GM19438 (cell line): ENCODE measurements around the gene NOTUM.

ENCODE experiments used
- ATAC-seq: cut with Tn5 transposase; IDR thresholded peaks from one replicate; pipeline ENCODE4 v1.9.1; 2021; ENCODE audit warnings: low read depth; ENCODE audit not compliant: unreplicated experiment

NOTUM gene

DNA sequence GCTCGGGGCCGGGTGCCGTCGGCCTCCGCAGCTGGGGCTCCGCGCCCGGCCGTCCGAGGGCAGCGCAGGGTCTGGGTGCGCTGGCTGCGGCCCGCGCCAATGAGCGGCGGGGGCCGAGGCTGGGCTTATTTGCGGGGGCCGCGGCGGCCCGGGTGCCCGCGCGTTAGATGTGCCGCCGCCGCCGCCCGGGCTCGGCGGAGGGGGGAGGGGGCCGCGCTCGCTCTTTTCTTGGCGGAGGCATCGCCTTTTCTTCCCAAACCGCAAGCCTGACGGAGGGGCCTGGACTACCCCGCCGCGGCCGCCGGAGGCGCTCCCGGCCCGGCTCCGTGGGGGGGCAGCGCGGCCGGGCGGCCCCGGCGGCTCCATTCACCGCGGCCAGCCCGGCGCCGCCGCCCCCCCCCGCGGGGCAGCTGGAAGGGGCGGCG, at the start of gene NOTUM:
Gene NOTUM (minus strand): TSS at position 101 of the 425 bp plus-strand sequence. CDS start 278 bp downstream, outside the sequence.
- ATAC-seq = no peak

DNA sequence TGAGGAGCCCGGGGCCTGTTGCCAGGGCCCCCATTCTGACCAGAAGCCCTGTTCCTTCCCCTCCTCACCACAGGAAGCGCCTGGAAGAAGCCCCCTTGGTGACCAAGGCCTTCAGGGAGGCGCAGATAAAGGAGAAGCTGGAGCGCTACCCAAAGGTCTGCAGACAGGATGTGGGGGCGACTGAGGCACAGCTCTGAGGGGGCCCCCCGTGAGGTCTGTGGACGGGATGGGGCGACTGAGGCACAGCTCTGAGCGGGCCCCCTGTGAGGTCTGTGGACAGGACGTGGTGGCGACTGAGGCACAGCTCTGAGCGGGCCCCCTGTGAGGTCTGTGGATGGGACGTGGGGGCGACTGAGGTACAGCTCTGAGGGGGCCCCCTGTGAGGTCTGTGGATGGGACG, 48.4 kb upstream of the NOTUM start:
- ATAC-seq = no peak

DNA sequence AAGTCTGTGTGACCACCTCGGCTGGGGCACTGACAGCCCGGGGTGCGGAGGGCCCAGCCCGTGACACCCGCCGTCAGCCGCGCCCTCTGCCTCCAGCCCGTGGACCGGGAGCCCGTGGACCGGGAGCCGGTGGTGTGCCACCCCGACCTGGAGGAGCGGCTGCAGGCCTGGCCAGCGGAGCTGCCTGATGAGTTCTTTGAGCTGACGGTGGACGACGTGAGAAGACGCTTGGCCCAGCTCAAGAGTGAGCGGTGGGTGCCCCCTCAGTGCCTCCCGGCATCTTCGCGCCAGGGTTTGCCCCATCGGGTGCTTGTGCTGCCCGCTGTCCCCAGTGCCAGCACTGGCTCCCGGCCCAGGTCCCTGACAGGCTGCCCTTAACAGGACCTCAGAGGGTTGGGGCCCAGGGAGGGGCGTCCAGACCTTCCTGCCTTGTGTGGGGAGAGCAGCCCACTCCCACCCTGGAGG, 48.0 kb upstream of the NOTUM start:
- ATAC-seq = no peak

DNA sequence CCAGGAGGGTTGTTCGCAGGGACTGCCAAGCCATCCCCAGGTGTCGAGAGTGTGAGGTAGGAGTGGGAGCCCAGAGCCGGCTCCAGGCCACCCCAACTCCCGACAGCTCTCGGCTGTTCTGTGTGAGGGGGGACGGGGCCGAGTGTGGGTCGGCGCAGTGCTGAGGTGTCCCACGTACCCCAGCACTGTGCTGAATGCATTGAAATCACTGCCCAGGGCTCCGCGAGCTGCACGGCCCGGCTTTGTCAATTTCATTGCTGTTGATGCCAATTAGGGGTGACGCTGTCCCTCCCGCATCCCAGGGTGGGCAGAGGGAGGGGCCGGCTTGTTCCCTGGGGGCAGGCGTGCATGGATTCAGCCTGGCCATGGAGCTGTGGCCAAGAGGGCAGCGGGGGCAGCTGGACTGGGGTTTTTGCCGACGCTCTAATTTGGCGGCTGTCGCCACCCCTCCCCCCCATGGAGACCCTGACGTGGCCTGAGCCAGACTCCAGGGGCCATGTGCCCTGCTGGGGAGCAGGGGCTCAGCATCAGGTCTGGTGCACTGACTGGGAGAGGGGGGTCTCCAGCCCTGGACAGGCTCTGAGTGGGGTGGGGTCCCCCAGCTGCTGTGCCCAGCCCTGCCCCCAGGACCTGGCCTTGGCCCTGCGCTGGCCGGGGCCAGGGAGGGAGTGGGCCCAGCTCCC, 47.4 kb upstream of the NOTUM start:
- ATAC-seq = no peak

DNA sequence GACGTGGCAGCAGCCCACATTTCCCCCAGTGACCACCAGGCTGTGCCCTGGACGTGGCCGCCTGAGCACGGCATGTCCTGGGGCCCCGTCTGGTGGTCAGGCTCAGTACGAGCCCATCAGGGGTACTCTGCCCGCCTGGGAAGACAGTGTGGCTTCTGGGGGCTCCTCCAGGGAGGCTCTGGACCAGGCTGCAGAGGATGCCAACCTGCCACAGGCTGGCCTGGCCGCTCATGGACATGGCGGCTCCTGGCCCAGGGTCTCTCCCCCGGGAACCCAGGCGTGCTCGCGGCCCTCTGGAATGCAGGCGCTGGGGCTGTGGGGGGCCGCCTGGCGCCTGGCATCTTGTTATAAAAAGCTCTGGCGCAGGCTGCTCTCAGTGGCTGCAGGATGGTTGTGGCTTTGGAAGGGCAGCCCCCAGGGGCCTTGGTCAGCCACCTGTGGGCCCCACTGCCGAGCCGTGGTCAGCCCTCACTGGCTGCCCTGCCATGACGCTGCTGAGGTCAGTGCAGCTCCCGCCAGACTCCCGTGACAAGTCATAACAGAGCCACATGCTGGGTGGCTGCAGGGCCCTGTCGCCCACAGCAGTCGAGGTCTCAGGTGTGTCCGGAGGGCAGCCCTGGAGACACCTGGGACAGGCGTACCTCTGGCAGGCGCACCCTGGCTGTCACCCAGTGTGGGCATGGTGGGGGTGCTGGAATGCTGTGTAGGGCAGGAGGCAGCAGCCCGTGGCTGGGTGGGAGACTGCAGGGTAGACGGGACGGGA, 46.7 kb upstream of the NOTUM start:
- ATAC-seq = no peak

DNA sequence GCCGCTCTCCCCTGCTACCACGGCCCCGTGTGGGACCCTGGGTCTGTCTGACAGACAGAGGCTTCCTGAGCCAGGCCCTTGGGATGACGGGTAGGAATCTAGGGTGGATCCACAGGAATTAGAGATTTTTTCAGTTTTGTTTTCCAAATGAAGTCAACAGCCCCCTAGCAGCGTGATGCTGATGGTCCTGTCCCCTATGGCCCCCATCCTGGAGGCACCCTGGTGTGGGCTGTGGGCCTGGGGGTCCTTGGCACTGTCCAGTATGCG, 46.2 kb upstream of the NOTUM start:
- ATAC-seq = no peak

DNA sequence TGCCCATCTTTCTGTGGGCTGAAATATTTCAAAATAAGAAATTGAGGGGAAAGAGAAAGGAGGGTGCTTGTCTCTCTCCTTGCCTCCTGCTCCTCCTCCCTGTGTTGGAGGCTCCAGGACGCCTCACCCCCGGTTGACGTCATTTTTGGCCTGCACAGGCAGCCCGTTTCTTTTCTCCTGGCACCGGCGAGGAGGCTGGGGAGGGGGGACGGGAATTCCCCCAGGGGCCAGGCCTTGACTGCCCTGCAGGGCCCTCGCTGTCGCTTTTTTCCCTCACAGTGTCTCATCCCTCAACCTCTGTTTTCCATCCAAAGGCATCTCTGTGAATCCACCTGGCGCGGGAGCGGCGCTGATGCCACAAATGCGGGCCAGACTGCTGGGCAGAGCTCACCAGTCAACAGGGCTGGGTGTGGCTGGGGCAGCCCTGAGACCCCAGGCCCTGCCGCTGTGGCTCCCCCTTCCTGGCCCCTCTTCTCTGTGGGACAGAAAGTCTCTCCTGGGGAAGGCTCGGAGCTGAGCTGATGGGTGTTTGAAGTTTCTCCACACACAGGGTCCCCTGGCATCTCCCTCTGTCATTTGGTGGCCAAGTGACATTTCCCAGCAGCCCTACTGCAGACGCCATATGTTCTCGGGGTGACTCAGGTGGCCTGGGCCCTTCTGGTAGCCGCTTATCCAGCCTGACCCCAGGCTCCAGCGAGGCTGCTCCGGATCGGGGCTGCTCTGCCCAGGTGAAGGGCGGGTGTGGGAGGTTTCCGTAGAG, 45.7 kb upstream of the NOTUM start:
- no peak for ATAC-seq

DNA sequence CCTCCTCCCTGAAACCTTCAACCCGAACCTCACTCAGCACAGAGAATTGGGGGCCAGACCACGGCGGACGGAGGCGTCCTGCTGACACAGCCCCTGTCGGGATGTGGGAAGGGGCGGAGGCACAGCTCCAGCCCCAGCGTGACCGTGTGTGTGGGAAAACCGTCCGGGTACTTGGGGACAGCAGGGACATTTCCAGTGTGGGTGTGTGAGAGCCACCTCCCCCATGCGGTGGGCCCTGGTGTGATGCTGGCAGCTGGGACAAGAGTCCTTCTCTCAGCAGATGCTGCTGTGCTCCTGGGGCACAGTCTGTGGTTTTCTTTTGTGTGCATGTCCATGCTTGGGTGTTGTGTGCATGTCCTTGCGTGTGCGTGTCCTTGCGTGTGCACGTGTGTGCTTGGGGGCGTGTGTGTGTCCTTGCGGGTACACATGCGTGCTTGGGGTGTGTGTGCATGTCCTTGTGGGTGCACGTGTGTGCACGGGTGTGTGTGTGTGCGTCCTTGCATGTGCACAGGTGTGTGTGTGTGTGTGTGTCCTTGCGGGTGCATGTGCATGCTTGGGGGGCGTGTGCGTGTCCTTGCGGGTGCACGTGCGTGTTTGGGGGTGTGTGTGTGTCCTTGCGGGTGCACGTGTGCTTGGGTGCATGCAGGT, 44.8 kb upstream of the NOTUM start:
- no peak for ATAC-seq

DNA sequence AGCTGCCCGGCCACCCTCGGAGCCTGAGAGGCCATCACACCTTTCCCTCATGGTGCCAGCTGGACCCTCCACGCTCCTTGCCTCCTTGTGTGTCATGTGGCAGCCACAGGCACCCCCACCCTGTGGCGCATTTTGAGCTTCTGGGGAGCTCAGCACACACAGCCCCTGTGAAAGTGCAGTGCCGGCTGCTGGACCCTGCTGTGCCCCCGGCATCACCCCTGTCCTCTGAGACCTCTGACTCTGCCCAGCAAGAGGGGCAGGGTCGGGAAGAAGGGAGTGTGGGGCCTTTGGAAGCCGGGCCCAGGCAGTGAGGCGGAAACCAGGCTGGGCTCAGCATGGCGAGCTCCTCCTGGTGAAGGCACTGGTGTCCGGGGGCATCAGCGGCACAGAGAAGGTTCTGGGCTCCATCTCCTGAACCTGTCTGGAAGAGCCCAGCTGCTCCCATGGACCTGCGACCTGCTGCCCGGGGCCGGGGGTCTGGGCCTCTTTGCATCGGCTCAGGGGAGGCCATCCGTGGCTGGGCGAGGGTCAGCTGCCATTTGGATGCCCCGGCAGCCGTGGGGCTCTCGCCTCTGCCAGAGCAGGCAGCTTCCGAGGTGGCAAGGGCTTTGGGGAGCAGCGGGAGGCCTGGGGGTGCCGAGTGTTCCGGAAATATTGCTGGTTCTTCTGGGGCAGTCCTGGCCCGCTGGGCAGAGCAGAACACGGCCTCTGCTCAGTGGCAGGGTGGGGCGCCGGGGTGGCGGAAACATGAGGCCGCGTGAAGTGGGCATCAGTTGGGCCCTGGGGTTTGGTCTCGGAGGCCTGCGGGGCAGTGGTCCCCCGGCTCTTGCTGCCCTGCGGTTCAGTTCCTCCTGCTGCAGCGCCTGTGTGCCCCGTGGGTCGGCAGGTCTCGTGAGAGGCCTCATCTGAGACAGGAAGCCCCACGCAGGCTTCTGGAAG, 43.8 kb upstream of the NOTUM start:
- ATAC-seq = no peak

DNA sequence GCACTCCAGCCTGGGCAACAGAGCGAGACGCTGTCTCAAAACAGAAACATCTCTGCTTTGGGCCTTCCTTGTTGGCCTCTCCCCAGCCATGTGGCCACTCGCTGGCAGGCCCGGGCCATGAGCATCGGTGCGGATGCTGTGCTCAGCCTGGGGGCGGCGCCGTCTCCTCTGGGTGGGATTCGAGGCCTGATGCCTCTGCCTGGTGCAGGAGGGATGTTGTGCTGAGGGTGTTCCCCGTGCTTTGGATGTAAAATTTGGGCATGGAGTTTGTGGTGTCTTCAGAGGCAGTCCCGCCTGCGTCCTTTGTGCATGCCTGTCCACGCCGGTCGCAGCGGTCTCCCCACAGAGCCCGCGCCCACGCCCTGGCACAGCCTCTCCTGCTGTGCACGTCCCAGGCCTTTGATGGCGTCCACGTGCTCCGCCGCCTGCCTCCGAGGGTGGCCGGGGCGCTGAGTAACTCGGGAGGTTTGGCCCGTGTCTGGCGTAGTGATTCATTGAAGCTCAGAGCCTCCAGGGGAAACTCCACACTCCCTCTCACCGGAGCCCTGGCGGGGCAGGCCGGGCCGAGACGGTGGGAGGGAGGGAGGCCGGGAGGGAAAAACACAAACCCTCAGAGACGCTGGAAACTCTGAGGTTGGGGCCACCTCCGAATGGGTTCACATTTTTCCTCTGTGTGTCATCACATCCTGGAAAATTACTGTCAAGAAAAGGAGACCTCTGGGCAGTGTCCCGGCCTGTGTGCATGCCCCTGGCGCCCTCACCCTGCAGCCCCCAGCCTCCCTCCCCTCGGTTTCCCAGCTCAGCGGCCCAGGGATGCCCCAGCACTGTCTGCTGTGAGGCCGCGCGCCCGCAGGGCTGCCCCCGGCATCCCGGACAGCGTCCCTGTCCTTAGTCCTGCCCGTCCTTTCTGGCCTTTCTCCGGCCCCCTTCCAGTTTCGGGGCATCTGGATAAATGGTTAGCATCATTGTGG, 42.7 kb upstream of the NOTUM start:
- no peak for ATAC-seq

DNA sequence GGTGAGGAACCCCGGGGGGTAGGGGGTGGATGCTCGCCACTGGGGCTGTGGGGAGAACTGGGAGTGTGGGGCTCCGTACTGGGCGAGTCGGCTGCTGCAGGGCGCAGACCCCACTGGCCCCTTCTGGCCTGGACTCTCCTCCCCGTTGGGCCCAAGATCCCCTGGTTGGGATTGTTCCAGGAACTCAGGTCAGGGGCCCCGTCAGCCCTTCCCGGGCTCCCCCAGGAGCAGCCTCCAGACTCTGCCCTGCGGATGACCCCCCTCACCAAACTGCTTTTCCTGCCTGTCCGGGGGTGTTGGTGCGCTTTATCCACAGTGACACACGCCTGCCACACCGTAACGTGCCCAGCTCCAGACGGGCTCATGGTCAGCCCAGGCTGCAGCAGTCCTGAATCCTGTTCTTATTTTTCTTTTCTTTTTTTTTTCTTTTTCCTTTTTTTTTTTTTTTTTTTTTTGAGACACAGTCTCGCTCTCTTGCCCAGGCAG, 40.6 kb upstream of the NOTUM start:
- no peak for ATAC-seq

DNA sequence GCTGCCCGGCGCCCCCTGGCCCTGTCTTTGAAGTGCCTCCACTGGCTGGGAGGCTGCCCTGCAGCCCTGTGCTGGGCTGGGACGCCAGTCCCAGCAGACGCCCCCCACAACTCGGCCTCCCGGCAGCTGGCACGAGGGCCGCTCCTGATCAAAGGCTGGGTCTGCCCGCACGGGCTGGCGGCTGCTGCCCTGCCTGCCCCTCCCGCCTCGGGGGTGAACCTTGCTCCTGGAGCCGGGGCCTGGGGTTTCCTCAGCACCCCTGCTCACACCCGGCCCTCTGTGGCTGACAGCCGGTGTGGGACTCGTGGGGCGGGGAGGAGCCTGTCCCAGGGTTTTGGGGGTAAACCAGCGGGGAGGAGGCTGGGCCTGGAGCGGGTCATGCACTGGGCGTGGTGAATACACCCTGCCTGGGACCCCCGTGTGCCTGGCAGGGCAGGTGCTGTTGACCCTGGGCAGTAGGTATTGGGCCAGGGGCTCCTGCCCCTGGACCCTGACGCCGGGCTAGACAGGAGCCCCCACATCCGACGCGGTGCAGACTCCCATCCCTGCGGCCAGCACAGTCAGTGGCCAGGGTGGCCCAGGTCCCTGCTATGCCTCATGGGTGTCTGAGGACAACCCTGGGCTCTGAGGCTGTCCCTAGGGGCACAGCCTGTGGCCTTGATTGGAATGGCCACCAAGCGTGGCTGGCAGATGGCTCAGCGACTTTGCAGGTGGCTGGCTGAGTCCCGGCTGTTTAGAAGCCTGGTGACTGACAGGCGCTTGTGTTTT, 40.0 kb upstream of the NOTUM start:
- no peak for ATAC-seq

DNA sequence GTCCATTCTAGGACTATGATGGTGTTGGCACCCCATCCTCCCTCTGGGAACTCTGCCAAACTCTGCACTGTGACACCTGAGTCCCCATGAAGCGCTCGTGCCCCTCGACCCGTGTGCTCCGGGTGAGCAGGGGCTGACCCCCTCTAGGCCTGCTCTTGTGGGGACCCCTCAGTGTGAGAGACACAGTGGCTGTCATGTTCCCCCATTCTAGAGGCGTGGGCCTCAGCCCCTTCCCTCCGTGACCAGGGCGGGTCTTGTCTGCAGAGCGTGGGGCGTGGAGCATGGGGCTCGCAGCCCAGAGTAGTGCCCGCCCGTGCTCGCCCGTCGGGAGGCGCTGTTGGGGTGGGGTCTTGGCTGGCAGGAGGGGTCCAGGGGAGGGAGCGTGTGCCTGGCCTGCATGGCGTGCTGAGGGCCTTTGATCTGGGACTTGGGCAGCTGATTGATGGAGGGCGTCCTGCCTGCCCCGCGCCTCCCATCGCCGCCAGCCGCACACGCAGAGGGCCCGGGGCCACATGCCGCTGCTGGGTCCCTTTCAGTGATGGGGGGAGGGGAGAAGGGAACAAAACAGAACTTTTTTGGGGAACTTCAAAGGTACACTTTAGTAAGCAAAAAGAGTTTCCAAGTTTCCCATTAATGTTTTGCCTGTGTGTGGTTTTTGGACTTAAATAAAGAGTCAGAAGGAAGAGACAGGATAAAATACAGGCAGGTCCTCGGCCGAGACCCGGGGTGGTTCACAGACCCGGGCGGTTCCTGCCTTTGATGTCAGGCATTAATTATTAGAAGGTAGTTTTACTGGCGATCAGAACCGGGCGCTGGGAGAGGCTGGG, 39.2 kb upstream of the NOTUM start:
- no peak for ATAC-seq

DNA sequence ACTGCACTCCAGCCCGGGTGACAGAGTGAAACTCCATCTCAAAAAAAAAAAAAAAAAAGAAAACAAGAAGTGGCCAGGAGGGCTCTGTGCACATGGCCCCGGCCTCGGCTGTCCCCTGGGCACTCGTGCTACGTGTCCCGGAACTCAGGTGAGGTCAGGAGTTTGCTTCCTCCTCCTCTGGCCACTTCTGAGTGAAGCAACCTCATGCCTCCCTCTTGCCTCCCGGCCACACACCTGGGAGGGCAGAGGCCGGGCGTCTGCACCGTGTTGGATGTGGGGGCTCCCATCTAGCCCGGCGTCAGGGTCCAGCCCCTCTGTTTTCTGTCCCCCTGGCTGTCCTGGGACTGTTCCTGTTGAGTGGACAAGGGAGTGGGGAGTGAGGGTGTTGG, 38.6 kb upstream of the NOTUM start:
- no peak for ATAC-seq

DNA sequence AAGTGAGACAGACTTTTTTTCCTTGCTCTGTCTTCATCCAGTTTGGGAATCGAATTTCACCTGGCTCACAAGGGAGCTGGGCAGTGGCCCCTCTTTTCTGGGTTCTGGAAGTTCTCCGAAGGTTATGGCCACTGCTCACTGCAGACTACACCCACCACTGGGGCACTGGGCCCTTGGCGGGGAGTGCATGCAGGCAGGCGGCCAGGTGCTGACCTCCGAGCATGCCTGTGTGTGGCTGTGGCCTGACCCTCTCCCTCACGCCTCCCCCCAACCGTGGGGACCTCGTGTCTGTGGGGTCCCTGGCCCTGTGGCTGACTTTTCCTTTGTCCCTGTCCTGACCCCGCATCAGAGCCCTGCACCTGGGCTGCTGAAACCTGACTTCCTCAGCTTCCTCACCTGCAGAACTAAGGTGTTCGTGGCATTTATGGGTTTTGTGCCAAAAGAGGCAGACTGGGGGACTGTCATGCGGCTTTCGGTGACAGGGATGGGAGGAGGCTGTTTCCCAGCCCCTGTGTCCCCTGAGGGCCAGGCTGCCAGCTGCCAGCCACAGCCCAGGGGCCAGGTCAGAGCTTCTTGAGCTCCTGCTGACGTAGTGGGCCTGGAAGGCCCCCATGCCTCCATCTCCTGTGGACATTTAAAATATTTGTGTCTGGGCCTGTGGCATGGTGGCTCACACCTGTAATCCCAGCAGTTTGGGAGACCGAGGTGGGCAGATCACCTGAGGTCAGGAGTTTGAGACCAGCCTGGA, 37.9 kb upstream of the NOTUM start:
- ATAC-seq = no peak

DNA sequence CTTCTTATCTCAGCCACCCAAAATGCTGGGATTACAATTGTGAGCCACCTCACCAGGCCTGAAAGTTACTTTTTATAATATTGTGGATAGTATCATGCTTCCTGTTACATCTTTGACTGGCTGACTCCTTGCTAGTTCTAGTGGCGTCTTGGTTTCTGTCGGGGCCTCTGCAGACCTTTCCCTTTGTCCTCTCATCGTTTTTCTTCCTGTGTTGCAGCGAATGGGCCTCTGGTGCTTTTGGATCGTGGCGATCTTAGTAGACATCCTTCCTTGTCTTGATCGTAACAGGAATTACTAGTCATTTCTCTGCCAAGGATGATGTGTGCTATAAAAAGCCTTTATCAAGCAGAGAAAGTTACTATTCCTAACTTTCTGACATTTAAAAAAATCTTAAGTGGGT, 37.2 kb upstream of the NOTUM start:
- no peak for ATAC-seq
